ENCODE measurements around the gene DACT3.

DACT3 gene

DNA sequence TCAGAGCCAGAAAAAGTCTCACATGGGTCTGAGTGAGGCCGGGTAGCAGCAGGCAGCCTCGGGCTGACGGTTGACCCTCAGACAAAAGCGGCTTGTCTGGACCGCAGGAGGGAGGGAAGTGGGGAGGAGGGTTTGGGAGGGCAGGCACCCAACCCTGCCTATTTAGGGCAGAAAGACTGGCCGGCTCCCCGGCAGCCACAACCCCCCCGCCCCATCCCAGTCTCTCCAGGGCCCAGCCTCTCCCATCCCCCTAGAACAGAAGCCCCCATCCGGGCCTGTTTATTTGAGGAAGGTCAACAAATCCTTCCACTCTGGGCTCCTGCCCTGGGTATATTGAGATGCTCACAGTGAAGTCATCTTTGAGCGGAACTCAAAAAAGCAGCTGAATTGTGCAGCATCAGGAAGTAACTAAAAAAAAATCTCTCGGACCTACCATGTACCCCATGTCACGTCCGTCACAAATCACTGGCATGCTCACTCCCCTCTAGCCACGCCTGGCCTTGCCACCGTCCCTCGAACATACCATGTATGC is 6.3 kb downstream of the DACT3 start:
- Histone ChIP-seq H3K4me3 (ENCODE audit: low read depth in 1 of 2, low read length in 1 of 2) (no peak overlapping the region), H3K36me3 (no peaks in the 10 kb centered on the region), H3K4me1 (ENCODE audit: control insufficient read depth in 1 of 2, insufficient read depth in 1 of 2, low read depth in 1 of 2, low read length in 1 of 2) (peaks cover 3 to 5% of the 10 kb centered on the region in 2 experiments), H3K27ac (no peak overlapping the region), H3K27me3 (peaks cover 97% of the 10 kb centered on the region), H3K9me3 (no peaks in the 10 kb centered on the region)
- TF ChIP-seq, protein P1, sequence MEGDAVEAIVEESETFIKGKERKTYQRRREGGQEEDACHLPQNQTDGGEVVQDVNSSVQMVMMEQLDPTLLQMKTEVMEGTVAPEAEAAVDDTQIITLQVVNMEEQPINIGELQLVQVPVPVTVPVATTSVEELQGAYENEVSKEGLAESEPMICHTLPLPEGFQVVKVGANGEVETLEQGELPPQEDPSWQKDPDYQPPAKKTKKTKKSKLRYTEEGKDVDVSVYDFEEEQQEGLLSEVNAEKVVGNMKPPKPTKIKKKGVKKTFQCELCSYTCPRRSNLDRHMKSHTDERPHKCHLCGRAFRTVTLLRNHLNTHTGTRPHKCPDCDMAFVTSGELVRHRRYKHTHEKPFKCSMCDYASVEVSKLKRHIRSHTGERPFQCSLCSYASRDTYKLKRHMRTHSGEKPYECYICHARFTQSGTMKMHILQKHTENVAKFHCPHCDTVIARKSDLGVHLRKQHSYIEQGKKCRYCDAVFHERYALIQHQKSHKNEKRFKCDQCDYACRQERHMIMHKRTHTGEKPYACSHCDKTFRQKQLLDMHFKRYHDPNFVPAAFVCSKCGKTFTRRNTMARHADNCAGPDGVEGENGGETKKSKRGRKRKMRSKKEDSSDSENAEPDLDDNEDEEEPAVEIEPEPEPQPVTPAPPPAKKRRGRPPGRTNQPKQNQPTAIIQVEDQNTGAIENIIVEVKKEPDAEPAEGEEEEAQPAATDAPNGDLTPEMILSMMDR (IDR thresholded peaks at IDR 0.05) = no peak

DNA sequence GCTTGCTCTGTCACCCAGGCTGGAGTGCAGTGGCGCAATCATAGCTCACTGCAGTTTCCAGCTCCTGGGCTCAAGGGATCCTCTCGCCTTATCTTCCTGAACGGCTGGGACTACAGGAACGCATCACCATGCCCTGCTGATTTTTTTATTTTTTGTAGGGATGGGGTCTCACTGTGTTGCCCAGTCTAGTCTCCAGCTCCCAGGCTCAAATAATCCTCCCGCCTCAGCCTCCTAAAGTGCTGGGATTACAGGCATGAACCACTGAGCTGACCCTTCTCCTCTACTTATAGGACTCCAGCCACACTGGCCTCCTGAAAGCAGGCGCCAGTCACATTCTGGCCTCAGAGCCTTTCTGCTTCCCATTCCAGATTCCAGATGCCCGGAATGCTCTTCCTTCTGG is 10.5 kb downstream of the DACT3 start:
- Histone ChIP-seq H3K4me1 (ENCODE audit: control insufficient read depth in 1 of 2, insufficient read depth in 1 of 2, low read depth in 1 of 2, low read length in 1 of 2) (no peaks in the 10 kb centered on the region), H3K27ac (no peak overlapping the region), H3K27me3 (peaks cover 100% of the 10 kb centered on the region), H3K9me3 (no peaks in the 10 kb centered on the region), H3K36me3 (no peaks in the 10 kb centered on the region), H3K4me3 (ENCODE audit: low read depth in 1 of 2, low read length in 1 of 2) (no peak overlapping the region)
- TF ChIP-seq, protein P1 (IDR thresholded peaks at IDR 0.05) = no peak

DNA sequence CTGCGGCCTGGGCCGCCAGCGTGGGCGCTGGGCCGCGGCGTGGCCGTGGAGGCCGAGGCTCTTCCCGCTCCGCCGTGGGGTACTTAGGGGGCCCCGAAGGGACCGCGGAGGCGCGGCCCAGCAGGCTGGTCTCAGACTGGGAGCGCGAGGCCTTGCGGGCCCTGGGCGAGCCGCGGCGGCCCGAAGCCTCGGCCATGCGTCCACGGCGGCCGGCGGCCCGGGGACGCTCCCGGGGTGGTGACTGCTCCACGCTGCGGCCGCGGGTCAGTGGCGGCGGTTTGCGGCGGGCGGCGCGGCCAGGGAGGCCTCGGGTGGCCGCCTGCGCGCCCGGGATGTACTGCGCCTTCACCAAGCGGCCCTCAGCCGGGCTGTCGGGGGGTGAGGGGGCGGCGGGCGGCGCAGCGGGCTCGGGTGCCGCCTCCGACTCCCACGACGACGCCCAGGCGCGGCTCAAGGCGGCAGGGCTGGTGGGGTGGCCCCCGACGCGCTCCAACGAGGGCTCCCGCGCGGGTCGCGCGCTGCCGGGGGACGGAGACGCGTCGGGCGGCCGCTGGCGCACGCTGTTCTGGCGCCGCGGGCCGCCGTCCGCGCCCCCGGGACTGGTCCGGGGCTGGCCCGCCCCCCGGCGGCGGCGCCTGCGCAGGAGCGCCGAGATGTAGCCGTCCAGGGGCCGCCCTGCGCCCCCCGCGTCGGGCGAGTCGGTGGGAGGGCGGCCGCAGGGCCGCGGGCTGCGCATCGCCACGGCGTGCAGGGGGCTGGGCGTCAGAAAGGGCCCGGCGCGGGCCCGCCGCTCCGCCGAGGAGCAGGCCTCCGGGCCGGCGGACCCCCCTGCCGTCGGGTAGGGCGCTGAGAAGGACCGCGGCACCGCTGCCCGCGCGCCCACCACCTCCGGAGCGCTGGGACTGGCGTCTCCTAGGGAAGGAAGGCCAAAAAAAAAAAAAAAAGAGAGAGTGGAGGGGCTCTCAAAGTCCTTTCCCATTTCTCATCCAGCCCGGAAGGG is 11.7 kb downstream of the DACT3 start:
- Histone ChIP-seq H3K4me3 (ENCODE audit: low read depth in 1 of 2, low read length in 1 of 2) (no peak overlapping the region), H3K27me3 (peaks cover 100% of the 10 kb centered on the region), H3K4me1 (ENCODE audit: control insufficient read depth in 1 of 2, insufficient read depth in 1 of 2, low read depth in 1 of 2, low read length in 1 of 2) (no peaks in the 10 kb centered on the region), H3K36me3 (no peaks in the 10 kb centered on the region), H3K9me3 (no peaks in the 10 kb centered on the region), H3K27ac (no peak overlapping the region)
- TF ChIP-seq, protein P1 (IDR thresholded peaks at IDR 0.05) = no peak

DNA sequence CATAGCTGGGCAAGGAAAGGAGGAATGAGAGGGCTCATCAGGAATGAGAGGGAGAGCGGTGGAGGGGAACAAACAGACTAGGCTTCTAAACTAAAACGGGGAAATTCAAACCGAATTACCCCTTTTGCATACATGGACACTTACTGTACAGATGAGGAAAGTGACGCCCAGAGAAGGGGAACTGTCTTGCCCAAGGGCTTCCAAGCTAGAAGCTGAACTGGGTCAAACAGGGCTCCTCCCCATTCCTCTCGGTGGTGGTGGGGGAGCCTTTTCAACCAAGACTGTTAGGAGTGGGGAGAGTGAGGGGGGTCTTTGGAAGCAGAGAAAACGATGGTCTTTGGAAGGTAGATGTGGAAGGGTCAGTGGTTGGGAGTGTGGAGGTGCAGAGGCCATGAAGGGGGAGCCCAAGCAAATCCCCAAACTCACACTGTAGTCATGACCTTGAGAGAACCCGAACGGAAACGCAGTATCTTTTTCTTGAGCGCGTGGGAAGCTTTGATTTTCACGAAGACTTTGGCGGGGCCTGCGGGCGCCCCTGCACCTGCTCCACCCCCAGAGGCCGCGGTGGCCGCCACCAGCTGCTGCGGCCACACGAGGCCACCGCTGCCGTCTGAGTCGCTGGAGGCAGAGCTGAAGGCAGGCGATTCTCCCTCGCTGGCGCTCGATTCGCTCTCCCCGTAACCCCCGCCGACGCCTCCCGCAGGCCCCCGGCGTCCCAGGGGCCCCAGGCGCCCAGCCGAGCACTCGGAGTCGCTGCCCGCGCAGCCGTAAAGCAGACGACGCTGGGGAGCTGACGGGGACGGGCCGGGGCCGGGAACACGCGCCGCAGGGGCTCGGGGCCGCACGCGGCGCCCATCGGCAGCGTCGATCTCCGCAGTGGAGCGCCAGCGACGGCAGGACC is 12.7 kb downstream of the DACT3 start:
- H3K27me3 ChIP-seq = peaks cover 98% of the 10 kb centered on the region
- H3K4me1 ChIP-seq (ENCODE audit: control insufficient read depth in 1 of 2, insufficient read depth in 1 of 2, low read depth in 1 of 2, low read length in 1 of 2) = no peaks in the 10 kb centered on the region
- TF ChIP-seq, protein P1 (IDR thresholded peaks at IDR 0.05) = no peak
- no peak overlapping the region for H3K27ac ChIP-seq
- no peaks in the 10 kb centered on the region for H3K9me3 ChIP-seq
- no peaks in the 10 kb centered on the region for H3K36me3 ChIP-seq
- no peak overlapping the region for H3K4me3 ChIP-seq (ENCODE audit: low read depth in 1 of 2, low read length in 1 of 2)

DNA sequence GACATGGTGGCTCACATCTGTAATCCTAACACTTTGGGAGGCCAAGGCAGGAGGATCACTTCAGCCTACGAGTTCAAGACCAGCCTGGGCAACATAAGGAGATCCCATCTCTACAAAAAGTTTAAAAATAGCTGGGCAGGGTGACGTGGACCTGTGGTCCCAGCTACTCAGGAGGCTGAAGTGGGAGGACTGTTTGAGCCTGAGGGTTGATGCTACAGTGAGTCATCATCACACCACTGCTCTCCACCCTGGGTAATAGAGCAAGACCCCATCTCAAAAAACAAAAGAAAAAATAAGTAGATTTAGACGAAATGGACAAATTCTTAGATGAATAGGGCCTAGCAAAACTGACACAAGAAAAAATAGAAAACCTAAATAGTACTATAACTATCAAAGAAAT is 14.6 kb downstream of the DACT3 start:
- no peak overlapping the region for H3K4me3 ChIP-seq (ENCODE audit: low read depth in 1 of 2, low read length in 1 of 2)
- no peaks in the 10 kb centered on the region for H3K4me1 ChIP-seq (ENCODE audit: control insufficient read depth in 1 of 2, insufficient read depth in 1 of 2, low read depth in 1 of 2, low read length in 1 of 2)
- no peaks in the 10 kb centered on the region for H3K36me3 ChIP-seq
- H3K9me3 ChIP-seq = no peaks in the 10 kb centered on the region
- H3K27ac ChIP-seq = no peak overlapping the region
- peaks cover 98% of the 10 kb centered on the region for H3K27me3 ChIP-seq
- TF ChIP-seq, protein P1 (IDR thresholded peaks at IDR 0.05) = no peak

All from neutrophil (primary cell).